ENCODE measurements around the gene TEX12. TPM values are rescaled to one million over a fixed set of nuclear protein-coding genes. Genes with fewer than 3 reads are reported as not detected.

The TEX12 gene
- total and polyA plus RNA-seq, 2 experiments from 2014 or later, result 1.1 TPM; not detected in 1

- TF ChIP-seq NANOG (IDR thresholded peaks at IDR 0.05; ENCODE audit: borderline replicate concordance), result no peak
- TF ChIP-seq POLR2AphosphoS5 (IDR thresholded peaks at IDR 0.05; ENCODE audit: low read depth), result no peak
- TF ChIP-seq EZH2 (IDR thresholded peaks at IDR 0.05; ENCODE audit: low read depth, unreplicated experiment), result no peak
- no peak for TF ChIP-seq REST (IDR thresholded peaks at IDR 0.05; ENCODE audit: unreplicated experiment)
These were observed 40.1 kb upstream of the TEX12 start (continued) for GRCh38 chr11:112127056-112127455.

- no peaks in the 10 kb centered on the region; the same call in 2 of the 3 replicates for H3K4me1 Mint-ChIP-seq
- H3K27me3 Mint-ChIP-seq (ENCODE audit: insufficient read depth, low read depth, poor library complexity), result peaks cover 1% of the 10 kb centered on the region
- Histone ChIP-seq H3F3A (replicated peaks; ENCODE audit: low read depth) (no peaks in the 10 kb centered on the region), H3K9me2 (ENCODE audit: insufficient read depth) (no peaks in the 10 kb centered on the region), H3K4me2 (no peak overlapping the region), H3K27ac (ENCODE audit: low read depth) (no peak overlapping the region), H3K4me3 (no peak overlapping the region), H3K36me3 (ENCODE audit: insufficient read depth) (no peaks in the 10 kb centered on the region), H3K4me1 (ENCODE audit: insufficient read depth) (no peaks in the 10 kb centered on the region), H4K20me1 (replicated peaks; ENCODE audit: insufficient read depth) (no peaks in the 10 kb centered on the region), H3K79me2 (replicated peaks; ENCODE audit: insufficient read depth) (no peaks in the 10 kb centered on the region), H2AFZ (no peak overlapping the region), H3K27me3 (ENCODE audit: insufficient read depth) (no peaks in the 10 kb centered on the region)
- H3K36me3 Mint-ChIP-seq (ENCODE audit: low read depth), result no peaks in the 10 kb centered on the region
- H3K4me3 Mint-ChIP-seq, result no peak overlapping the region
- TF ChIP-seq JUNB (IDR thresholded peaks at IDR 0.05; ENCODE audit: unreplicated experiment) (no peak), NANOG (IDR thresholded peaks at IDR 0.05; ENCODE audit: borderline replicate concordance) (no peak), POLR2AphosphoS5 (IDR thresholded peaks at IDR 0.05; ENCODE audit: low read depth) (no peak), ZNF331 (CRISPR knock-in tag; IDR thresholded peaks at IDR 0.05; ENCODE audit: low read depth) (no peak), CTCF (conservative IDR thresholded peaks at IDR 0.05; ENCODE audit: low read depth in 2 of 2) (no peak), CREB1 (CRISPR knock-in tag; IDR thresholded peaks at IDR 0.05; ENCODE audit: low read depth) (no peak)
- ATAC-seq (no peak), DNase-seq (ENCODE audit: low spot score) (no peak)
- H3K9me3 Mint-ChIP-seq, result no peaks in the 10 kb centered on the region
- H3K27ac Mint-ChIP-seq, result no peak overlapping the region
These were observed 38.6 kb upstream of the TEX12 start for GRCh38 chr11:112128483-112129121.
